Chondrocyte (in vitro differentiated cells): ENCODE results near the gene CD82. TPM values are rescaled to one million over a fixed set of nuclear protein-coding genes. Genes with fewer than 3 reads are reported as not detected.
"Not testable (repeated sequence)": the region's sequence is repeated elsewhere in the genome, so short reads cannot be mapped to it uniquely, and the experiment has no call there.

ENCODE experiments used
- DNase-seq: peaks from one replicate; pipeline ENCODE4 v3.0.0; 2021; ENCODE audit warnings: mixed read lengths, low spot score
- H3K27ac Mint-ChIP-seq: one replicate; pipeline ENCODE4 v1.8.0; 2021; ENCODE audit warnings: mild to moderate bottlenecking, moderate library complexity, mixed read lengths; ENCODE audit not compliant: unreplicated experiment
- H3K27me3 Mint-ChIP-seq: 2 replicates; pipeline ENCODE4 v1.8.0; 2021; ENCODE audit warnings: low read depth, mixed read lengths
- H3K36me3 Mint-ChIP-seq: 2 replicates; pipeline ENCODE4 v1.8.0; 2021; ENCODE audit warnings: low read depth, mixed read lengths
- H3K4me1 Mint-ChIP-seq: 2 replicates; pipeline ENCODE4 v1.8.0; 2021; ENCODE audit warnings: low read depth, mild to moderate bottlenecking, mixed read lengths
- H3K4me3 Mint-ChIP-seq: one replicate; pipeline ENCODE4 v1.8.0; 2021; ENCODE audit warnings: mild to moderate bottlenecking, moderate library complexity, mixed read lengths; ENCODE audit not compliant: unreplicated experiment
- H3K9me3 Mint-ChIP-seq: 2 replicates; pipeline ENCODE4 v1.8.0; 2021; ENCODE audit warnings: low read depth, mixed read lengths
- total RNA-seq: library from RNA; stranded (reverse); gene quantifications from 3 replicates; pipeline ENCODE4 v1.2.1, GENCODE V29; 2021
- TF ChIP-seq, protein P1 (sequence below): fragments of 200-600 bp; sonication (generic); IDR thresholded peaks from 2 replicates; pipeline ENCODE4 v1.5.0; 2021; ENCODE audit warnings: antibody characterized with exemption, mild to moderate bottlenecking, moderate library complexity

CD82 gene
- total RNA-seq, 1 donor from 2014 or later: 14.4 TPM

DNA sequence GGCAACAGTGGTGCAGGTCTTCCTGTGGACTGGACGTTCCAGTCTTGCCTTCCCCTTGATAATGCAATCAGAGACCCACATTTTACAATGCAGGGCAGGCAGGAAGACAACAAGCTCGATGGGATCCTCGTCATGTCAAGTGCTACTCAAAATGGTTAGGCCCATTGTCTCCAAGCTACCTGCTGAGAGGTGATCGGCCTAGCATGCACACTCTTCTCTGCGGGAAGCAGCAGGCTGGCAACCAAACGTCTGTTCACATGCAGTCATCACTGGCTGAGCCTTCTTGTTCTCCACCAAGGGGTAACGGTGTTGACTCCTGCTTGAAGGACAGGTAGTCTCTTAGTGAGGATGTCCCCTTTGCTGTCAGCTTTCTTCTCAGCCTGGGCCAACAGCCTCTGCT lies 25.5 kb upstream of the CD82 start:
- no peak for DNase-seq
- TF ChIP-seq, protein P1, sequence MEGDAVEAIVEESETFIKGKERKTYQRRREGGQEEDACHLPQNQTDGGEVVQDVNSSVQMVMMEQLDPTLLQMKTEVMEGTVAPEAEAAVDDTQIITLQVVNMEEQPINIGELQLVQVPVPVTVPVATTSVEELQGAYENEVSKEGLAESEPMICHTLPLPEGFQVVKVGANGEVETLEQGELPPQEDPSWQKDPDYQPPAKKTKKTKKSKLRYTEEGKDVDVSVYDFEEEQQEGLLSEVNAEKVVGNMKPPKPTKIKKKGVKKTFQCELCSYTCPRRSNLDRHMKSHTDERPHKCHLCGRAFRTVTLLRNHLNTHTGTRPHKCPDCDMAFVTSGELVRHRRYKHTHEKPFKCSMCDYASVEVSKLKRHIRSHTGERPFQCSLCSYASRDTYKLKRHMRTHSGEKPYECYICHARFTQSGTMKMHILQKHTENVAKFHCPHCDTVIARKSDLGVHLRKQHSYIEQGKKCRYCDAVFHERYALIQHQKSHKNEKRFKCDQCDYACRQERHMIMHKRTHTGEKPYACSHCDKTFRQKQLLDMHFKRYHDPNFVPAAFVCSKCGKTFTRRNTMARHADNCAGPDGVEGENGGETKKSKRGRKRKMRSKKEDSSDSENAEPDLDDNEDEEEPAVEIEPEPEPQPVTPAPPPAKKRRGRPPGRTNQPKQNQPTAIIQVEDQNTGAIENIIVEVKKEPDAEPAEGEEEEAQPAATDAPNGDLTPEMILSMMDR: no peak
- H3K27me3 Mint-ChIP-seq: peaks cover 8% of the 10 kb centered on the region
- no peaks in the 10 kb centered on the region for H3K36me3 Mint-ChIP-seq
- H3K4me3 Mint-ChIP-seq: no peak overlapping the region
- no peaks in the 10 kb centered on the region for H3K9me3 Mint-ChIP-seq
- no peak overlapping the region for H3K27ac Mint-ChIP-seq
- peaks cover 3% of the 10 kb centered on the region for H3K4me1 Mint-ChIP-seq

DNA sequence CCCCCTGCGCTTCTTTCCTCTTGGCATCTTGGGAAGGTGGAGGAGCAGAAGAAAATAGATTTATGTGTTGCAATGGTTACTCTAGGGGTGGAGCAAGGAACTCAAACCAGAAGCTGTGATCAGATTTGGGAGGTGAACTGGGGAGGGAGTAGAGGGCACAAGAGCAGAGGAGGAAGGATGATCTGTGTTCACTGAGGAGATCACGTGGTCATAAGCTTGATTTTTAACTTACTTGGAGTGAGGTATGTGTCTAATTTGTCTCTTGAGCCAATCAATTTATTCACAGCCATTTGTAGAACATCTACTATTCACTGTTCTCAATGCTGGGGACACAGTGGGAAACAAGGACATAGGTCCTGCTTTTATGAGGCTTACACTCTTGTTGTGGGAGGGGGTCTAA lies 24.8 kb upstream of the CD82 start:
- TF ChIP-seq, protein P1: no peak
- Mint-ChIP-seq H3K4me3 (no peak overlapping the region), H3K27ac (no peak overlapping the region), H3K4me1 (peaks cover 3% of the 10 kb centered on the region), H3K9me3 (peaks cover 4% of the 10 kb centered on the region), H3K36me3 (no peaks in the 10 kb centered on the region), H3K27me3 (peaks cover 5% of the 10 kb centered on the region)
- DNase-seq: no peak

DNA sequence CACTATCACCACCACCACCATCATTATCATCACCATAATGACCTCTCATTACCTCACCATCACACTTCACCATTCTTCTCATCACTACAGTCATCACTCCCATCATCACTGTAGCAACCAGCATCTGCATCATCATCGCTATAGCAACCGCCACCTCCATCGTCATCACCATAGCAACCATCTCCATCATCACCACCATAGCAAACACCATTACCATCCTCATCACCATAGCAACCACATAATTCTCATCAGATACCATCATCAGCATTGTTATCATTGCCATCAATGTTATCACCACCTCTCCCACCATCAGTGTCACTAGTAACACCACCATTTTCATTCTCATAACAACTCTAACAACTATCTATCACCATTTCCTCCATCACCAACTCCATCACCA lies 23.1 kb upstream of the CD82 start:
- no peak overlapping the region for H3K4me3 Mint-ChIP-seq

DNA sequence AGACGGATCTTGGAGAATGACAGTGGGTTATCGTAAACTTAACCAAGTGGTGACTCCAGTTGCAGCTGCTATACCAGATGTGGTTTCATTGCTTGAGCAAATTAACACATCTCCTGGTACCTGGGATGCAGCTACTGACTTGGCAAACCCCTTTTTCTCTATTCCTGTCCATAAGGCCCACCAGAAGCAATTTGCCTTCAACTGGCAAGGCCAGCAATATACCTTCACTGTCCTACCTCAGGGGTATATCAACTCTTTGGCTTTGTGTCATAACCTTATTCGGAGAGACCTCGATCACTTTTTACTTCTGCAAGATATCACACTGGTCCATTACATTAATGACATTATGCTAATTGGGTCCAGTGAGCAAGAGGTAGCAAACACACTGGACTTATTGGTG lies 18.5 kb upstream of the CD82 start:
- H3K36me3 Mint-ChIP-seq, H3K27me3 Mint-ChIP-seq, DNase-seq, H3K4me3 Mint-ChIP-seq, H3K27ac Mint-ChIP-seq, H3K4me1 Mint-ChIP-seq: not testable (repeated sequence)
- H3K9me3 Mint-ChIP-seq: peaks cover 12% of the 10 kb centered on the region

More for the DNA sequence above, 23.1 kb upstream of the CD82 start:
- no peaks in the 10 kb centered on the region for H3K27me3 Mint-ChIP-seq
- peaks cover 8% of the 10 kb centered on the region for H3K9me3 Mint-ChIP-seq
- no peak for DNase-seq
- no peaks in the 10 kb centered on the region for H3K36me3 Mint-ChIP-seq
- peaks cover 3% of the 10 kb centered on the region for H3K4me1 Mint-ChIP-seq
- TF ChIP-seq, protein P1: no peak
- H3K27ac Mint-ChIP-seq: no peak overlapping the region

DNA sequence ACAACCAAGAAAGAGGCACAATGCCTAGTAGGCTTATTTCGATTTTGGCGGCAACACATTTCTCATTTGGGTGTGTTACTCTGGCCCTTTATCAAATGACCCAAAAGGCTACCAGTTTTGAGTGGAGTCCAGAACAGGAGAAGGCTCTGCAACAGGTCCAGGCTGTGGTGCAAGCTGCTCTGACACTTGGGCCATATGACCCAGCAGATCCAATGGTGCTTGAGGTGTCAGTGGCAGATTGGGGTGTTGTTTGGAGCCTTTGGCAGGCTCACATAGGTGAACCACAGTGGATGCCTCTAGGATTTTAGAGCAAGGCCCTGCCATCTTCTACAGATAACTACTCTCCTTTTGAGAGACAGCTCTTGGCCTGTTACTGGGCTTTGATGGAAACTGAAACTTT lies 17.9 kb upstream of the CD82 start:
- H3K27ac Mint-ChIP-seq, H3K4me1 Mint-ChIP-seq, DNase-seq, H3K36me3 Mint-ChIP-seq, H3K4me3 Mint-ChIP-seq, H3K27me3 Mint-ChIP-seq: not testable (repeated sequence)
- H3K9me3 Mint-ChIP-seq: peaks cover 12% of the 10 kb centered on the region

DNA sequence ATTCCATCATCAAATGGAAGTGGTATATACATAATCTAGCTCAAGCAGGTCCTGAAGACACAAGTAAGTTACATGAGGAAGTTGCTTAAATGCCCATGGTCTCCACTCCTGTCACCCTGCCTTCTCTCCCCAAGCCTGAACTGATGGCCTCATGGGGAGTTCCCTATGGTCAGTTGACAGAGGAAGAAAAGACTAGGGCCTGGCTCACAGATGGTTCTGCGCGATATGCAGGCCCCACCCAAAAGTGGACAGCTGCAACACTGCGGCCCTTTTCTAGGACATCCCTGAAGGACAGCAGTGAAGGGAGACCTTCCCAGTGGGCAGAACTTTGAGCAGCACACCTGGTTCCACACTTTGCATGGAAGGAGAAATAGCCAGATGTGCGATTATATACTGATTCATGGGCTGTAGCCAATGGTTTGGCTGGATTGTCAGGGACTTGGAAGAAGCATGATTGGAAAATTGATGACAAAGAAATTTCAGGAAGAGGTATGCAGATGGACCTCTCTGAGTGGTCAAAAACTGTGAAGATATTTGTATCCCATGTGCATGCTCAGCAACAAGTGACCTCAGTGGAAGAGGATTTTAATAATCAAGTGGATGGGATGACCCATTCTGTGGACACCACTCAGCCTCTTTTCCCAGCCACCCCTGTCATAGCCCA lies 17.3 kb upstream of the CD82 start:
- H3K4me1 Mint-ChIP-seq: no peaks in the 10 kb centered on the region
- no peaks in the 10 kb centered on the region for H3K27me3 Mint-ChIP-seq
- no peak overlapping the region for H3K27ac Mint-ChIP-seq
- H3K36me3 Mint-ChIP-seq: no peaks in the 10 kb centered on the region
- TF ChIP-seq, protein P1: no peak
- DNase-seq: no peak
- no peak overlapping the region for H3K4me3 Mint-ChIP-seq
- peaks cover 19% of the 10 kb centered on the region for H3K9me3 Mint-ChIP-seq

DNA sequence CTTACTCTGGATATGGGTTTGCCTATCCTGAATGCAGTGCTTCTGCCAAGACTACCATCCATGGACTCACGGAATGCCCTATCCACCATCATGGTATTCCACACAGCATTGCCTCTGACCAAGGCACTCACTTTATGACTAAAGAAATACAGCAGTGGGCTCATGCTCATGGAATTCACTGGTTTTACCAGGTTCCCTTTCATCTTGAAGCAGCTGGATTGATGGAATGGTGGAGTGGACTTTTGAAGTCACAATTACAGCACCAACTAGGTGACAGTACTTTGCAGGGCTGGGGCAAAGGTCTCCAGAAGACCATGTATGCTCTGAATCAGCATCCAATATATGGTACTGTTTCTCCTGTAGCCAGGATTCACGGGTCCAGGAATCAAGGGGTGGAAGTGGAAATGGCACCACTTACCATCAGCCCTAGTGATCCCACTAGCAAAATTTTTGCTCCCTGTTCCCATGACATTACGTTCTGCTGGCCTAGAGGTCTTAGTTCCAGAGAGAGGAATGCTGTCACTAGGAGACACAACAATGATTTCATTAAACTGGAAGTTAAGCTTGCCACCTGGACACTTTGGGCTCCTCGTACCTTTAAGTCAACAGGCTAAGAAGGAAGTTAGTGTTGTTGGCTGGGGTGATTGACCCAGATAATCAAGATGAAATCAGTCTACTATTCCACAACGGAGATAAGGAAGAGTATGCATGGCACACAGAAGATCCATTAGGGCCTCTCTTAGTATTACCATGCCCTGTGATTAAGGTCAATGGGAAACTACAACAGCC lies 16.3 kb upstream of the CD82 start:
- not testable (repeated sequence) for H3K27me3 Mint-ChIP-seq, H3K4me3 Mint-ChIP-seq, H3K27ac Mint-ChIP-seq, H3K36me3 Mint-ChIP-seq, DNase-seq, H3K4me1 Mint-ChIP-seq
- H3K9me3 Mint-ChIP-seq: peaks cover 22% of the 10 kb centered on the region
